ENCODE data around the gene ARHGEF10L.

ARHGEF10L gene

GRCh38 chr1:17524645-17525044 lies 14.9 kb upstream of the ARHGEF10L start:
- Histone ChIP-seq H3K36me3 (no peaks in the 10 kb centered on the region), H3K27ac (no peak overlapping the region), H3K4me1 (peaks cover 0 to 36% (median 26%) of the 10 kb centered on the region in 4 donors), H3K4me3 (no peak overlapping the region), H3K9me3 (no peaks in the 10 kb centered on the region), H3K27me3 (no peaks in the 10 kb centered on the region)
- TF ChIP-seq CTCF (IDR thresholded peaks at IDR 0.05): no peak
- intact Hi-C loops (cut with DNase I; ENCODE audit: low total_unique reads): no loop called here
- DNase-seq: no peak

GRCh38 chr1:17525996-17526686 lies 13.4 kb upstream of the ARHGEF10L start:
- Histone ChIP-seq H3K27ac (peak overlapping the region; percentile 81 to 100), H3K36me3 (no peaks in the 10 kb centered on the region), H3K9me3 (no peaks in the 10 kb centered on the region), H3K4me1 (peaks cover 0 to 46% (median 31%) of the 10 kb centered on the region in 4 donors), H3K27me3 (no peaks in the 10 kb centered on the region), H3K4me3 (no peak overlapping the region)
- intact Hi-C loops (cut with DNase I; ENCODE audit: low total_unique reads): no loop called here
- TF ChIP-seq CTCF (IDR thresholded peaks at IDR 0.05): no peak
- DNase-seq: no peak

GRCh38 chr1:17527036-17527914 lies 12.2 kb upstream of the ARHGEF10L start:
- Histone ChIP-seq H3K9me3 (no peaks in the 10 kb centered on the region), H3K27ac (peak overlapping the region; percentile 81 to 100), H3K4me1 (peaks cover 0 to 57% (median 42%) of the 10 kb centered on the region in 4 donors), H3K4me3 (no peak overlapping the region), H3K27me3 (no peaks in the 10 kb centered on the region), H3K36me3 (no peaks in the 10 kb centered on the region)
- DNase-seq: peak in 1 of 2 donors; percentile 81
- no peak for TF ChIP-seq CTCF (IDR thresholded peaks at IDR 0.05)
- intact Hi-C loops (cut with DNase I; ENCODE audit: low total_unique reads): no loop called here

- no peak for TF ChIP-seq CTCF (IDR thresholded peaks at IDR 0.05)
- H3K4me1 ChIP-seq: peaks cover 0 to 69% (median 58%) of the 10 kb centered on the region in 4 donors
- H3K36me3 ChIP-seq: no peaks in the 10 kb centered on the region
- DNase-seq: no peak
- no peaks in the 10 kb centered on the region for H3K27me3 ChIP-seq
- intact Hi-C loops (cut with DNase I; ENCODE audit: low total_unique reads): no loop called here
- no peaks in the 10 kb centered on the region for H3K9me3 ChIP-seq
- H3K4me3 ChIP-seq: no peak overlapping the region
- H3K27ac ChIP-seq: peak overlapping the region; percentile 81 to 100
Measured at GRCh38 chr1:17529381-17529780, 10.1 kb upstream of the ARHGEF10L start.

- Histone ChIP-seq H3K4me3 (no peak overlapping the region), H3K27me3 (no peaks in the 10 kb centered on the region), H3K36me3 (no peaks in the 10 kb centered on the region), H3K9me3 (no peaks in the 10 kb centered on the region), H3K27ac (peak overlapping the region; percentile 88 to 100), H3K4me1 (peaks cover 0 to 67% (median 52%) of the 10 kb centered on the region in 4 donors)
- no peak for TF ChIP-seq CTCF (IDR thresholded peaks at IDR 0.05)
- no peak for DNase-seq
- intact Hi-C loops (cut with DNase I; ENCODE audit: low total_unique reads): no loop called here
Measured at GRCh38 chr1:17531343-17531681, 8.2 kb upstream of the ARHGEF10L start.
